GM18519 (cell line): ENCODE results near the gene SAMD9.
"Not testable (repeated sequence)": the region's sequence is repeated elsewhere in the genome, so short reads cannot be mapped to it uniquely, and the experiment has no call there.

Experiments used
- ATAC-seq: cut with Tn5 transposase; IDR thresholded peaks from one replicate; pipeline ENCODE4 v1.9.1; 2021; ENCODE audit warnings: mild to moderate bottlenecking, moderate library complexity; ENCODE audit not compliant: unreplicated experiment, low FRiP score

SAMD9 gene

GRCh38 chr7:93120592-93121549 lies 3.1 kb upstream of the SAMD9 start:
- ATAC-seq: no peak

DNA sequence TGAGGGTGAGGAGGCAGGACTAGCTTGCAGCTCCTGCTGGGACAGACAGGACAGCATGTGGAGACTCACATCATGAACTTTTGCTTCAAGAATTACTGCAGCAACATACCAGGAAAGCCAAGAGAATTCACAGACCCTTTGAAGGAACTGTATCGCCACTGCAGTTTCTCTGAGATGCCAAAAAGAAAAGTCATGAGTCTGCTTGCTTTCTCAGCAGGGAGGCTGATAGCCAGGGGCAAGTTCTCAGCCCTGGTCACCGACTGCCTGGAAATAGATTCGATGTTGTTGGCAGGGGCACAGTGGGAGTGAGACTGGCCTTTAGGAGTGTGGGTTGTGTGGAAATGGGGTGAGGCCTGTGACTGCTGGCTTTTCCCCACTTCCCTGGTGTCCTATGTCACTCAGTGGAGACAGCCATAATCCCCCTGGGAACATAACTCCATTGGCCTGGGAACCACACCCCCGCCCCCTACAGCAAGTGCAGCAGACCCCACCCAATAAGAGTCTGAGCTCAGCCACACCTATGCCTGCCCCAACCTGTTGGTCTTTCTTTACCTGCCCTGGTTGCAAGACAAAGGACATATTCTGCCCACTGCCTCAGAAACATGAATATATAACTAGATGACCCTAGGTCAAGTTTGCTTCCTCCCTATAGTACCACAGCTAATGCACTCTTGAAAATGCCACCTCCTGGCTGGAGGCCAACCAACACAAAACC lies 1.6 kb upstream of the SAMD9 start:
- ATAC-seq: no peak

DNA sequence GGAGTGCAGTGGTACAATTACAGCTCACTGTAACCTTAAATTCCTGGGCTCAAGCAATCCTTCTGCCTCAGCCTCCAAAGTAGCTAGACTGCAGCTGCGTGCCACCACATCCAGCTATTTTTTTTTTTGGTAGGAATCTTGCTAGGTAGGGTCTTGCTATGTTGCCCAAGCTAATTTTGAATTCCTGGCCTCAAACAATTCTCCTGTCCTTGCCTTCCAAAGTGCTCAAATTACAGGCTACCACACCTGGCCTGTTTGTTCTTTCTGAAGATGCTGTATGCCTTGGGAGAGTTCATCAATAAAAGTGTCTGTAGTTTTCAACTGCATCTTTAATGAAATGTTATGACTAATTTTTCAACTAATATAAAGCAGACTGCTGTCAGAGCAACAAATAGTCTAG lies 452 bp downstream of the SAMD9 start:
- no peak for ATAC-seq

- no peak for ATAC-seq
These were observed 2.0 kb downstream of the SAMD9 start for GRCh38 chr7:93115796-93116195.

GRCh38 chr7:93108003-93108402 lies 9.8 kb downstream of the SAMD9 start:
- ATAC-seq: no peak

DNA sequence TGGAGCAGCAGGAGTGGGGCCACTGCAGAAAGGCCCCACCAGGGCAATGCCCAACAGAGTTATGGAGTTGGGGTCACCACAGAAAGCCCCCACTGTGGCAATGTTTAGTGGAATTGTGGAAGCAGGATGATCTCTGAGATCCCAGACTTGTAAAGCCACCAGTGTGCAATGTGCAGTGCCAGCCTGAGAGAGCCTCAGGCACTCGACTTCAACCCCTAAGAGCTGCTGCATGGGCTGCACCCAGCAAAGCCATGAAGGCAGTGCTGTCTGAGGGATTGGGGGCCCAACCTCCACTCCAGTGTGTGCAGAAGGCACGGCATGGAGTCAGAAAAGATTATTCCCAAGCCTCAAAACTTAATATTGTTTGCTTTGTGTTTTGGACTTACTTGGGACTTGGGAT lies 20.4 kb downstream of the SAMD9 start:
- ATAC-seq: no peak

DNA sequence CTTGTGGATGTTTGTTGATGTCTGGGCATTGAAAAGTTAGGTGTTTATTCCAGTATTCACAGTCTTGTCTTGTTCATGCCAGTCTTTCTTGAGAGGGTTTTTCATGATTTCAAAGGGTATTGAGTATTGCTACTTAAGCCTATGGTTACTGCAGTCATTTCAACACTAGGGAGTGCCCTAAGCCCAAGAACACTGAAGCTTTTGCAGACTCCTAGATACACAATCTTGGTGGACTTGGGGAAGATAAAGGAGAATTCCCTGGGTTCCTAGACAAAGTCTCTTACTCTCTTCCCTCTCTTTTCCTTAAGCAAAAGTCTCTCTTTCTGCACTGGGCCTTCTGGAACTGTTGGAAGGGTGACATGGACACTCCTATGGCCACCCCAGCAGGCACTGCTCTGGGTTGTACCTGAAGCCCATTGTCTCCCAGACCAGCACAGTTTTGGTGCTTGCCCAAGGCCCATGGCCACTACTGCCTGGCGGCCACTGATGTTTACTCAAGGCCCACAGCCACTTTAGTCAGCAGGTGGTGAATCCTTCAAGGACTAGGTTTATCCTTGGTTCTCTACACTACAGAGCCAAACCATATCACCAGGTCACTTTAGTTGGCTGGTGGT lies 24.9 kb downstream of the SAMD9 start:
- peak; percentile 72 for ATAC-seq

- ATAC-seq: not testable (repeated sequence)
These were observed 44.4 kb downstream of the SAMD9 start for GRCh38 chr7:93073357-93073756.

GRCh38 chr7:93062599-93062998 lies 55.2 kb downstream of the SAMD9 start:
- ATAC-seq: no peak

DNA sequence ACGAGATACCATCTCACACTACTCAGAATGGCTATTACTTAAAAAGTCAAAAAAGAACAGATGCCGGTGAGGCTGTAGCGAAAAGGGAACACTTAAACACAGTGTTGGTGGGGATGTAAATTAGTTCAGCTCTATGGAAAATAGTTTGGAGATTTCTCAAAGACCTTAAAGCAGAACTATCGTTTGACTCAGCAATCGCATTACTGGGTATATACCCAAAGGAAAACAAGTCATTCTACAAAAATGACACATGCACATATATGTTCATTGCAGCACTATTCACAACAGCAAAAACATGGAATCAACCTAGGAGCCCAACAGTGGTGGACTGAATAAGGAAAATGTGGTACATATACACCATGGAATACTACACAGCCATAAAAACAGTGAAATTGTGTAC lies 56.9 kb downstream of the SAMD9 start:
- ATAC-seq: no peak

DNA sequence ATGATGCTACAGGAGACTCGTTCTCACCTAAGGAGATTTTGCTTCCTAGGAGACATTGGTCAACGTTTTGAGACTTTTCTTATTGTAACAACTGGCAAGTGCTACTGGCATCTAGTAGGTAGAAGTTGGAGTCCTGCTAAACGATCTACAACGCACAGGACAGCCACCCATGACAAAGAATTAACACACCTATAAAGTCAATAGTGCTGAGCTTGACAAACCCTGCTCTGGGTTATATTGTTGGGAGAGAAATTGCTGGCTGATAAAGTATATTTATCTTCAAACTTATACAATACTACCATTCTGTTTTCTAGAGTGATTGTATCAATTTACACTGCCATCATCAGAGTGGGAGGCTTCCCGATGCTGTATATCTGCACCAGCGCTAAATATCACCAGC lies 57.8 kb downstream of the SAMD9 start:
- no peak for ATAC-seq

DNA sequence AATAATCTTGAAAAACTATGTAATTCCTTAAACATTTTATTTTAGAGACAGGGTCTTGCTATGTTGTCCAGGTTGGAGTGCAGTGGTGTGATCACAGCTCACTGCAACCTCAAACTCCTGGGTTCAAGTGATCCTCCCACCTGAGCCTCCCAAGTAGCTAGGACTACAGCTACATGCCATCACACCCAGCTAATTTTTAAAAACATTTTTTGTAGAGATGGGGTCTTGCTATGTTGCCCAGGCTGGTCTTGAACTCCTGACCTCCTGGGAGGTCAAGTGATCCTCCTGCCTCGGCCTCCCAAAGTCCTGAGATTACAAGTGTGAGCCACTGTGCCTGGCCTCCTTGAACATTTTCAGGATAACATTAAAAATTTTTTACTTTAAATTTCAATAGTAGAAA lies 61.2 kb downstream of the SAMD9 start:
- ATAC-seq: not testable (repeated sequence)

GRCh38 chr7:93055543-93056107 lies 62.2 kb downstream of the SAMD9 start:
- ATAC-seq: no peak

GRCh38 chr7:93054975-93055374 lies 62.8 kb downstream of the SAMD9 start:
- no peak for ATAC-seq

DNA sequence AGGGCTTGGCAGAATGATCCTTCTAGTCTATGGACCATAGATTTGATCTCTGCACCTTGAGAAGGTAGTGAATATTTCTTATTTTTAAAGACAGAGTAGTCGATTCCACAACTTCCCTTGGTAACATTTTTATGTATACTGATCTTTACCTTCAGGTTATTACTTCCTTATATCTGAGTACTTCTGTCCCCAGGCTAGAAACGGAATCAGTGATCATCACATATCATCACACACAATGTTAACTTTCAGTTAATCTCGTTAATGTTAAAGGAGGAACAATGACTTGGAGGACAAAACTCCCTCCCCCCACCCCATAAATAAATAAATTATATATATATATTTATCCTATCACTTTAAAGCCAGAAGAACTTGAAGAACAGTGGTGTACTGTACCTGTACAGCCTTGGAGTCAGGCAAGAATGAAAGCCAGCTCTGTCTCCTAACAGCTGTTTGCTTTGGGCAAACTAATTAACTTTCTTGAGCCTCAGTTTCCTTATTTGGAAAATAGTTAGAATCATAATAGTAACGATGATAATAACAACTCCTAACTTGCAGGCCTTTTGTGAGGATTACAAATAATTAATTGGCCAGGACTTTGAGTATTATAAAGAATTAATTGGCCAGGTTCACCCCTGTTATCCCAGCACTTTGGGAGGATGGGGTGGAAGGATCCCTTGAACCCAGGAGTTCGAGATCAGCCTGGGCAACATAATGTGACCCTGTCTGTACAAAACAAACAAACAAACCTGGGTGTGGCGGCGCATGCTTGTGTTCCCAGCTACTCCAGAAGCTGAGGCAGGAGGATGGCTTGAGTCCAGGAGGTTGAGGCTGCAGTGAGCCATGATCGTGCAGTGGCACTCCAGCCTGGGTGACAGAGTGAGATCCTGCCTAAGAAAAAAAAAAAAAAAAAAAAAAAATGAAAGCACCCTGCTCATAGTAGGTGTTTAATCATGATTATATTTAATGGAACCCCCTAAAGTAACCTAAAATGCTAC lies 63.5 kb downstream of the SAMD9 start:
- ATAC-seq: no peak

GRCh38 chr7:93053209-93053948 lies 64.4 kb downstream of the SAMD9 start:
- no peak for ATAC-seq

DNA sequence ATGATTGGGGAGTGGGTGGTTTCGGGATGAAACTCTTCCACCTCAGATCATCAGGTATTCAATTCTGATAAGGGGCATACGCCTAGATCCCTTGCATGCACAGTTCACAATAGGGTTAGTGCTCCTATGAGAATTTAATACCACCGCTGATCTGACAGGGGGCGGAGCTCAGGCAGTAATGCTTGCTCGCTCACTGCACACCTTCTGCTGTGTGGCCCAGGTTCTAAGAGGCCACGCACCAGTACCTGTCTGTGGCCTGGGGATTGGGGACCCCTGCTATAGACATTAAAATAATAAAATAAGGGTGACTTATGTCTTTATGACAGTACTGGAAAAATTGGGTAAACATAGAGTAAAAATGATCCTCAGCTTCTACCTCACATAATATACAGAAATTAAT lies 66.1 kb downstream of the SAMD9 start:
- no peak for ATAC-seq
